HG03460 (cell line): ENCODE measurements around the gene EPHA6.
"Not testable (repeated sequence)": the region's sequence is repeated elsewhere in the genome, so short reads cannot be mapped to it uniquely, and the experiment has no call there.

ENCODE experiments used
- ATAC-seq: cut with Tn5 transposase; IDR thresholded peaks from one replicate; pipeline ENCODE4 v1.9.1; 2021; ENCODE audit not compliant: unreplicated experiment

The EPHA6 gene

GRCh38 chr3:96900566-96900965 is 86.2 kb downstream of the EPHA6 start:
- ATAC-seq: no peak

- ATAC-seq: no peak
Observed at GRCh38 chr3:96915445-96915844, 101.1 kb downstream of the EPHA6 start.

GRCh38 chr3:96931119-96931862 is 116.9 kb downstream of the EPHA6 start:
- ATAC-seq: no peak

- not testable (repeated sequence) for ATAC-seq
Observed at GRCh38 chr3:96942131-96942530, 127.7 kb downstream of the EPHA6 start.

GRCh38 chr3:96958856-96959255 is 144.5 kb downstream of the EPHA6 start:
- no peak for ATAC-seq

- no peak for ATAC-seq
Observed at GRCh38 chr3:96959474-96959873, 145.1 kb downstream of the EPHA6 start.

- no peak for ATAC-seq
Observed at GRCh38 chr3:96959901-96960641, 145.7 kb downstream of the EPHA6 start.

- no peak for ATAC-seq
Observed at GRCh38 chr3:96960661-96961330, 146.4 kb downstream of the EPHA6 start.

- no peak for ATAC-seq
Observed at GRCh38 chr3:96961576-96961975, 147.2 kb downstream of the EPHA6 start.

- no peak for ATAC-seq
Observed at GRCh38 chr3:96966181-96966929, 152.0 kb downstream of the EPHA6 start.

GRCh38 chr3:96970211-96970610 is 155.8 kb downstream of the EPHA6 start:
- no peak for ATAC-seq

GRCh38 chr3:96977671-96978070 is 163.3 kb downstream of the EPHA6 start:
- ATAC-seq: no peak

- not testable (repeated sequence) for ATAC-seq
Observed at GRCh38 chr3:96983716-96984115, 169.3 kb downstream of the EPHA6 start.

GRCh38 chr3:96986241-96986640 is 171.8 kb downstream of the EPHA6 start:
- no peak for ATAC-seq

GRCh38 chr3:96991231-96991630 is 176.8 kb downstream of the EPHA6 start:
- no peak for ATAC-seq

GRCh38 chr3:96991800-96992365 is 177.5 kb downstream of the EPHA6 start:
- no peak for ATAC-seq

- ATAC-seq: no peak
Observed at GRCh38 chr3:96994988-96995387, 180.6 kb downstream of the EPHA6 start.

- ATAC-seq: no peak
Observed at GRCh38 chr3:96996009-96996408, 181.6 kb downstream of the EPHA6 start.

- ATAC-seq: no peak
Observed at GRCh38 chr3:97001611-97002010, 187.2 kb downstream of the EPHA6 start.

GRCh38 chr3:97009427-97010019 is 195.1 kb downstream of the EPHA6 start:
- ATAC-seq: no peak
